Measurements from ENCODE around the gene GRPEL2.
"Not testable (repeated sequence)": the region's sequence is repeated elsewhere in the genome, so short reads cannot be mapped to it uniquely, and the experiment has no call there.

The GRPEL2 gene

DNA sequence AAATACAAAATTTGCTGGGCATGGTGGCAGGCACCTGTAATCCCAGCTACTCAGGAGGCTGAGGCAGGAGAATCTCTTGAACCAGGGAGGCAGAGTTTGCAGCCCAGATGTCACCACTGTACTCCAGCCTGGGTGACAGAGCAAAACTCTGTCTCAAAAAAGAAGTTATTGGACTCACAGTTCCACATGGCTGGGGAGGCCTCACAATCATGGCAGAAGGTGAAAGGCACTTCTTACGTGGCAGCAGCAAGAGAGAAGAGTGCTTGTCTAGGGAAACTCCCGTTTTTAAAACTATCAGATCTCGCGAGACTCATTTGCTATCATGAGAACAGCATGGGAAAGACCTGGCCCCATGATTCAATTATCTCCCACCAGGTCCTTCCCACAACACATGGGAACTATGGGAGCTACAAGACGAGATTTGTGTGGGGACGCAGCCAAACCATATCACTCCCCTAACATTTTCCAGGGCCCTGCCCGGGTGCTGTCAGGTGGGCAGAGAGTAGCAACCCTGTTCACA lies 53.5 kb downstream of the GRPEL2 start:
- DNase-seq (ENCODE audit: low spot score): not testable (repeated sequence)

DNA sequence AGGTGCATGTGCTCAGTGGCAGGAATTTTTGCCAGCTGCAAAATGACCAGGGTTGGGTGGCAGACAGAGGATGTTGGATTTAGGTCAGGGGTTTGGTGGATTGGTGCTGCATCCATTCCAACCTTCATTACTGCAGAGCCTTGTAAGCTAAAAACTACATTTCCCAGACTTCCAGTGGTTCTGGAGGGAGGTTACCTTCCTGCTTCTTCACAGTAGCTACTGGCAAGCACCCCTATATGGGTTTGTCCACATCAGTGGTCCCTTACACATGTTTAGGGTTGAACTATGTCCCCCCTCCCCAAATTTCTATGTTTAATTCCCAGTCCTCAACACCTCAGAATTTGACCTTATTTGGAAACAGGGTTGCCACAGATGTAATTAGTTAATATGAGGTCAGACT lies 54.5 kb downstream of the GRPEL2 start:
- no peak for DNase-seq (ENCODE audit: low spot score)

DNA sequence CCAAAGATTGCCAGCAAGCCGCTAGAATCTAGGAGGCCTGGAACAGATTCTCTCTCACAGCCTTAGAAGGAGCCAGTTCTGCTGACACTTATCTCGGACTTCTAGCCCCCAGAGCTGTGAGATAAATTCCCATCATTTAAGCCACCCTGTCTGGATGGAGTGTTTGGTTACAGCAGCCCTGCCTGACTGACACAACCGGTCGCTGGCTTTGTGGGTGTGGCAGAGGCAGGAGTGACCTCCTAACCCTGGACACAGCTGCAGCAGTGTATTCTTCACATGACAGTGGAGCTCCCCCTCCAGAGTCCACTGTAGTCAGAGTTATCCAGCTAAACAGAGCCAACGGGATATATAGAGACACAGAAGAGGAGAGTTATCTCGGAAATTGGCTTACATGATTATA lies 55.0 kb downstream of the GRPEL2 start:
- DNase-seq (ENCODE audit: low spot score): no peak

DNA sequence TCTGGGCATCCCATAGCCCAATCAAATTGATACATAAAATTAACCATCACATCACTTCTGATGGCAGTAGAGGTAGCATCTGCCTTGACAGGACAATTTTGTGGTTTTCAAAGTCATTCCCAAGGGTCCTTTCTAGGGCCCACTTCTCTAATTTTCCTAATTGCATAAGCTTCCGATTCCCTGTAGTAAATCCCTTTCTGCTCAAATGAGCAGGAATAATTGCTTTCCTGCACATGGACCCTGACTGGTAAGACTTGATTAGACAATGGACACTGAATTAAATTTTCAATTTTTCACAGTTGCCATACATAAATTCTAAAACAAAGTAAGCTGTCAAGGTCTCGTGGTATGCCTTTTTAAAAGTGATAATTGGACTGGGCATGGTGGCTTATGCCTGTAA lies 55.8 kb downstream of the GRPEL2 start:
- DNase-seq (ENCODE audit: low spot score): no peak

DNA sequence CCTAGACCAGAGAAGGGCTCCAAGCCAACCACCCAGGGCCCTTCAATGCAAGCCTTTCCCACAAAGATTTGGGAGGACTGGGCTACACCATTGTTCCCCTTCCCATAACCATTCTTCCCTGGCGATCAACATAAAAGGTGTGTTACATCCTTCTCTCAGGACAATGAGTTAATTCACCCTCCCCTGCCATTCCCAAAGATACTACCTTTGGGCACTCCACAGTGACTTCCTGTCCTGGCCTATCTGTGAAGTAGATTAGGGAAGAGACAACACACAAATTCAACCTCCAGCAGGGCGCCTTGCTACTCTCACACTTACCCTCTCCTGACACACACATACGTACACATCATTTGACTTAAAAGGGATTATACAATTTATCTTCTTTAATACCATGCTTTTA lies 57.0 kb downstream of the GRPEL2 start:
- DNase-seq (ENCODE audit: low spot score): no peak

Data from NAMALWA (cell line).